HG02798 (cell line): ENCODE measurements around the gene FAM200B.

Experiments
- ATAC-seq: cut with Tn5 transposase; IDR thresholded peaks from one replicate; pipeline ENCODE4 v1.9.1; 2021; ENCODE audit warnings: mild to moderate bottlenecking; ENCODE audit not compliant: unreplicated experiment, poor library complexity

FAM200B gene

GRCh38 chr4:15694431-15694830, 12.8 kb downstream of the FAM200B start:
- no peak for ATAC-seq

GRCh38 chr4:15695240-15695699, 13.6 kb downstream of the FAM200B start:
- ATAC-seq, result no peak

- ATAC-seq, result no peak
Observed at GRCh38 chr4:15695729-15696128, 14.1 kb downstream of the FAM200B start.

GRCh38 chr4:15696866-15697265, 15.2 kb downstream of the FAM200B start:
- no peak for ATAC-seq

GRCh38 chr4:15702941-15703403, 21.3 kb downstream of the FAM200B start, which contains the start of gene BST1:
TSS of gene BST1 (plus strand) at chr4:15703065. CDS start at chr4:15703145, 80 bp downstream.
- ATAC-seq, result peak; percentile 75

- ATAC-seq, result no peak
Observed at GRCh38 chr4:15703439-15703838, 21.8 kb downstream of the FAM200B start.

- ATAC-seq, result no peak
Observed at GRCh38 chr4:15704129-15704528, 22.5 kb downstream of the FAM200B start.

GRCh38 chr4:15706646-15707362, 25.2 kb downstream of the FAM200B start:
- ATAC-seq, result no peak

- no peak for ATAC-seq
Observed at GRCh38 chr4:15707363-15707715, 25.7 kb downstream of the FAM200B start.

GRCh38 chr4:15711762-15712161, 30.1 kb downstream of the FAM200B start:
- ATAC-seq, result no peak

- ATAC-seq, result no peak
Observed at GRCh38 chr4:15712214-15712613, 30.6 kb downstream of the FAM200B start.

- no peak for ATAC-seq
Observed at GRCh38 chr4:15714141-15714540, 32.5 kb downstream of the FAM200B start.

- no peak for ATAC-seq
Observed at GRCh38 chr4:15714646-15715435, 33.2 kb downstream of the FAM200B start.

GRCh38 chr4:15716115-15716514, 34.5 kb downstream of the FAM200B start:
- ATAC-seq, result no peak

- ATAC-seq, result no peak
Observed at GRCh38 chr4:15717086-15717485, 35.5 kb downstream of the FAM200B start.

GRCh38 chr4:15717657-15718416, 36.2 kb downstream of the FAM200B start:
- no peak for ATAC-seq

- ATAC-seq, result no peak
Observed at GRCh38 chr4:15718465-15718864, 36.8 kb downstream of the FAM200B start.

- ATAC-seq, result no peak
Observed at GRCh38 chr4:15718959-15719358, 37.3 kb downstream of the FAM200B start.

GRCh38 chr4:15719506-15719905, 37.9 kb downstream of the FAM200B start:
- ATAC-seq, result no peak

- no peak for ATAC-seq
Observed at GRCh38 chr4:15720851-15721250, 39.2 kb downstream of the FAM200B start.

- ATAC-seq, result no peak
Observed at GRCh38 chr4:15725608-15726007, 44.0 kb downstream of the FAM200B start.
